Activated effector memory CD4-positive, alpha-beta T cell treated with Interleukin-2 at 50 U/mL for 16 hours (primary cell): ENCODE measurements around the gene TALDO1.
"Not testable (repeated sequence)": the region's sequence is repeated elsewhere in the genome, so short reads cannot be mapped to it uniquely, and the experiment has no call there.

Experiments used
- DNase-seq: peaks from one replicate; pipeline ENCODE4 v3.0.0-alpha.2; 2020

Gene TALDO1

DNA sequence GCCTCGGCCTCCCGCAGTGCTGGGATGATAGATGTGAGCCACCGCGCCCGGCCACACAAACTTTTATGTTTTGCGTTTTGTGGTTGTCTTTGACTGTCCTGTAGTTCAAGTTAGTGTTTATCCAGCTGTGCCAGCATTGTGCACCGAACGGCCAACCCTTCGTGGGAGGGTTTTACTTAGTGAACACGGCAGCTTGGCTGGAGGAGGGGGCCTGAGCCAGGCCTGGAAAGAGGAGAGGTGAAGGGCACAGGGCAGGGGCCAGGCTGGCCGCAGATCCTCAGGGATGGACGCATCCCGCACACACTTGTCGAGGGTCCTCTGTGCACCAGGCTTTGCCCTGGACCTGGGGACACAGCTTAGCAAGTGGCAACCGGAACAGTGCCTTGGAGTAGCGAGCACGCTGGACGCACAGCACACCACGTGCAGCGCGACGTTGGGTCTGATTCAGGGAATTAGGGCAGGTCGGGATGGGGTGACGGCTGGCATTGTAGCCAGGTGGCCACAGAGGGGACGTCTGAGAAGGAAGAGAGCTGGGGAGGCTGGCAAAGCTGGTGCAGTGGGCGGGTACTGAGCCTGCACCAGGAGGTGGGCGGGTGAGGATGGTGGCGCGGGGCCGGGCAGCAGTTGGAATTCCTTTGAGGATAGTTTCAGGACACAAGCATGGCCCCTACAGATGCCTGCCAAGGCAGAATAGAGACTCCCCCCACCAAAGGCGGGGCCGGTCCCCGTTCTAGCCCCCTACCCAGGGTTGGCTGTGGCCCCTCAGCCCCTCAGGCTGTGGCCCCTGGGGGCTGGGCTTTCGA, 27.8 kb upstream of the TALDO1 start:
- DNase-seq = no peak

DNA sequence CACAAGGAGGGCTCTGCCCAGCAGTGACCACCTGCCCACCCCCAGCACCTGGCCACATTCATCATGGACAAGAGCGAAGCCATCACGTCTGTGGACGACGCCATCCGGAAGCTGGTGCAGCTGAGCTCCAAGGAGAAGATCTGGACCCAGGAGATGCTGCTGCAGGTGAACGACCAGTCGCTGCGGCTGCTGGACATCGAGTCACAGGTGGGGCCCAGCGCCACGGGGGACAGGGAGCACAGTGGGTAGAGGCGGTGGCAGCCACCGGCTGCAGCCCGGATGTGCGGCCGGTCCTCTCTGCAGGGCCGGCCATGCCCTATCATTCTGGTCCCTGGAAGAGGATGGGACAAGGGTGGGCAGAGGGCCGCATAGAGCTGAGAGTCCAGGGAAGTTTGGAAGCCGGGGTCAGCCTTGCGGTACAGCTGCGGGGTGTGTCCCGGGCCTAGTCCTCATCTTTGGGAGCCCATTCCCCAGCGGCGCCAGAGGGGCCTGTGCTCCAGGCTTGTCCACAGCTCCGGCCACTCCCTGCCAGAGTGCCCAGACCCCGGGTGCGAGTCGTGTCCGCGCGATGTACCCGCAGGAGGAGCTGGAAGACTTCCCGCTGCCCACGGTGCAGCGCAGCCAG, 27.1 kb upstream of the TALDO1 start:
- no peak for DNase-seq

- no peak for DNase-seq
Observed at GRCh38 chr11:720642-721246, 26.5 kb upstream of the TALDO1 start.

- DNase-seq = no peak
Observed at GRCh38 chr11:721247-721740, 26.0 kb upstream of the TALDO1 start.

DNA sequence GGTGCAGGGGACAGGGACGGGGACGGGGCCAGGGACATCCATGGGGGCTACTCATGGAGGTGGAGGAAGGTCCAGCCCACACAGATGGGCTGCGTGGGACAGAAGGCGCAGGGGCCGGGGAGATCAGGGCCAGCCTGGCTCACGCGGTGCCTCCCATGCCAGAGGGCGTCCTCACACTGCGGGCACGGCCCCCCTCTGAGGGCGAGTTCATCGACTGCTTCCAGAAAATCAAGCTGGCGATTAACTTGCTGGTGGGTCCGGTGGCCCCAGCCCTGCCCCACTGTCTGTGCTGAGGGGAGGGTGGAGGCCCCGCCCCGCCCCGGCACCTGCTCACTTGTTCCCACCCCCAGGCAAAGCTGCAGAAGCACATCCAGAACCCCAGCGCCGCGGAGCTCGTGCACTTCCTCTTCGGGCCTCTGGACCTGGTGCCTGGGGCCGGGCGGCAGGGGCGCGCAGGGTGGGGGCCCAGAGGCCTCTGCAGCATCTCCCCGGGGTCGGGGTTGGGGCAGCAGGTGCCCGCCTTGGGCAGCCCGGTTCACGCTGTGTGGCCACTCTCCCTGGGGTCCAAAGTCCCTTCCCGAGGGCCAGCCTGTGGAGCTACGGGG, 25.4 kb upstream of the TALDO1 start:
- peak; percentile 48 for DNase-seq

DNA sequence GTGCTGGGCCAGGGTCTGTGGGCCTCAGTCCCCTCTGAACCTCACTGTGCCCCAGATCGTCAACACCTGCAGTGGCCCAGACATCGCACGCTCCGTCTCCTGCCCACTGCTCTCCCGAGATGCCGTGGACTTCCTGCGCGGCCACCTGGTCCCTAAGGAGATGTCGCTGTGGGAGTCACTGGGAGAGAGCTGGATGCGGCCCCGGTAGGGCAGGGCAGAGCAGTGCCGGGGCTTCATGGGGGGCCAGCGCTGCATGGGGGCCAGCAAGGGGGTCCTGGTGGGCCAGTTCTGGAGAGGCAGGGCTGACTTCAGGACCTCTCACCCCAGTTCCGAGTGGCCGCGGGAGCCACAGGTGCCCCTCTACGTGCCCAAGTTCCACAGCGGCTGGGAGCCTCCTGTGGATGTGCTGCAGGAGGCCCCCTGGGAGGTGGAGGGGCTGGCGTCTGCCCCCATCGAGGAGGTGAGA, 24.9 kb upstream of the TALDO1 start:
- no peak for DNase-seq

DNA sequence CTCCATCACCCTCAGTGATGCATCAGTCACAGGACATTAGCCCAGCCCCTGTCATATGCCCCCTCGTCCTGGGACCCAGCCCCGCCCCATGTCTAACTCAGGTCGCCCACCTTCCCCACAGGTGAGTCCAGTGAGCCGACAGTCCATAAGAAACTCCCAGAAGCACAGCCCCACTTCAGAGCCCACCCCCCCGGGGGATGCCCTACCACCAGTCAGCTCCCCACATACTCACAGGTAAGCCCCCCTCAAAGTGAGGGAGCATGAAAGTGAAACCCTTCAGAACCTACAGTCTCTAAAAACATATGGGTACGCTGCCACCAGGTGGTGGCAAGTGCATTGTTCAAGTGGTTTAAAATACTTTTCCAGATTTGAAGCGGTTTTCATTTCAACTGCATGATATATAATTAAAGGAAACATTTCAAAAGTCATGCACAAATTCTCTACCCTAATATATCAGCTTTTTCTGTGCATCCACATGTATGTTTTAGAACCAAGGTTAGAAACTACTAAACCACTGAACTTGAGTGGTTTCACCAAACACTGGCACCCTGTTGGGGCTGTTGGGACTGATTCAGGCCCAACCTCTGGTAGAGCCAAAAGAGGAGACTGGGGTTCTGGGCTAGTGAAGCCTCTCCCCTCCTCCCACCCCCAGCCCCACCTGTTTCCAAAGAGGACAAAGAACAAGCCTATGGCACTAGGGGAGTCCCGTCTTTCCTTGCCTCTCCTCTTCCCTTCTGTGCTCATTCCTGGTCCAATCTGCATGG, 24.0 kb upstream of the TALDO1 start:
- DNase-seq = no peak

GRCh38 chr11:724049-724777, 23.1 kb upstream of the TALDO1 start:
- no peak for DNase-seq

GRCh38 chr11:724778-725386, 22.4 kb upstream of the TALDO1 start:
- no peak for DNase-seq

DNA sequence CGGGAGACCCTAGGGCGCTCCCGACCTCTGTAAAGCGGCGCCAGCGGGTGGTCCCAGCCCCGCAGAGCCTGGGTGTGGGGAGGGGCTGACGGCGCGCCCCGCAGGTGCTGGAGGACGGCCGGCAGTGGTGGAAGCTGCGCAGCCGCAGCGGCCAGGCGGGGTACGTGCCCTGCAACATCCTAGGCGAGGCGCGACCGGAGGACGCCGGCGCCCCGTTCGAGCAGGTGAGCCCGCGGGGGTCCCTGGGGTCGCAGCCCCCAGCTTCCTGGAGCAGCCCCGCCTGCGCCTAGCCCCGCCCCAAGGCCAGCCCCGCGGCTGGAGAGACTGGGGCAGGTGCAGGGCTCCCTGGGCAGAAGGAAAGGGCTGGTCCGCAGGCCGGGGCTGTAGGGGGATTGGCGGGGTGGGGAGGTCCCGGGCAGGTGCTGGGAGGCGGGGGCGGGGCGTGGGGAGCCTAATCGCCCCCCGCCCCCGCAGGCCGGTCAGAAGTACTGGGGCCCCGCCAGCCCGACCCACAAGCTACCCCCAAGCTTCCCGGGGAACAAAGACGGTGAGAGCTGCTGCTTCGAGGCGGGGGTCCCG, 21.6 kb upstream of the TALDO1 start:
- no peak for DNase-seq

DNA sequence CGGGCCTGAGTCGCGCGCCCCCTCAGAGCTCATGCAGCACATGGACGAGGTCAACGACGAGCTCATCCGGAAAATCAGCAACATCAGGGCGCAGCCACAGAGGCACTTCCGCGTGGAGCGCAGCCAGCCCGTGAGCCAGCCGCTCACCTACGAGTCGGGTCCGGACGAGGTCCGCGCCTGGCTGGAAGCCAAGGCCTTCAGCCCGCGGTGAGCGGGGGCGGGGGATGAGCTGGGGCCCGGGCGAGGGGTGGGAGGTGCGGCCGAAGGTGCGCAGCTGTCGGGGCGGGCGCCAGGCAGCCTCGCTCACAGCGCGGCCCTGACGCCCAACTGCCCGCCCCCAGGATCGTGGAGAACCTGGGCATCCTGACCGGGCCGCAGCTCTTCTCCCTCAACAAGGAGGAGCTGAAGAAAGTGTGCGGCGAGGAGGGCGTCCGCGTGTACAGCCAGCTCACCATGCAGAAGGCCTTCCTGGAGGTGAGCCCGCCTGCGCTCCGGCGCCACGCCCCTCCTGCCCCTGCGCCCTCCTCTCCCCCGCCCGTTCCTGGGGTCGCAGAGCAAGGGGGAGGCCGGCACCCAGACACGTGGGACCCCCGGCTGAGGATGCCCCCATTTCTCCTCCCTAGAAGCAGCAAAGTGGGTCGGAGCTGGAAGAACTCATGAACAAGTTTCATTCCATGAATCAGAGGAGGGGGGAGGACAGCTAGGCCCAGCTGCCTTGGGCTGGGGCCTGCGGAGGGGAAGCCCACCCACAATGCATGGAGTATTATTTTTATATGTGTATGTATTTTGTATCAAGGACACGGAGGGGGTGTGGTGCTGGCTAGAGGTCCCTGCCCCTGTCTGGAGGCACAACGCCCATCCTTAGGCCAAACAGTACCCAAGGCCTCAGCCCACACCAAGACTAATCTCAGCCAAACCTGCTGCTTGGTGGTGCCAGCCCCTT, 20.7 kb upstream of the TALDO1 start:
- DNase-seq = peak; percentile 46

DNA sequence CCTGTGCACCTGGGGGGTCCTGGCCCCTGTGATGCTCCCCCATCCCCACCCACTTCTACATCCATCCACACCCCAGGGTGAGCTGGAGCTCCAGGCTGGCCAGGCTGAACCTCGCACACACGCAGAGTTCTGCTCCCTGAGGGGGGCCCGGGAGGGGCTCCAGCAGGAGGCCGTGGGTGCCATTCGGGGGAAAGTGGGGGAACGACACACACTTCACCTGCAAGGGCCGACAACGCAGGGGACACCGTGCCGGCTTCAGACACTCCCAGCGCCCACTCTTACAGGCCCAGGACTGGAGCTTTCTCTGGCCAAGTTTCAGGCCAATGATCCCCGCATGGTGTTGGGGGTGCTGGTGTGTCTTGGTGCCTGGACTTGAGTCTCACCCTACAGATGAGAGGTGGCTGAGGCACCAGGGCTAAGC, 20.0 kb upstream of the TALDO1 start:
- DNase-seq = no peak

GRCh38 chr11:727859-728748, 19.2 kb upstream of the TALDO1 start:
- DNase-seq = peak; percentile 73

- DNase-seq = no peak
Observed at GRCh38 chr11:728901-729491, 18.3 kb upstream of the TALDO1 start.

GRCh38 chr11:729492-730074, 17.7 kb upstream of the TALDO1 start:
- no peak for DNase-seq

DNA sequence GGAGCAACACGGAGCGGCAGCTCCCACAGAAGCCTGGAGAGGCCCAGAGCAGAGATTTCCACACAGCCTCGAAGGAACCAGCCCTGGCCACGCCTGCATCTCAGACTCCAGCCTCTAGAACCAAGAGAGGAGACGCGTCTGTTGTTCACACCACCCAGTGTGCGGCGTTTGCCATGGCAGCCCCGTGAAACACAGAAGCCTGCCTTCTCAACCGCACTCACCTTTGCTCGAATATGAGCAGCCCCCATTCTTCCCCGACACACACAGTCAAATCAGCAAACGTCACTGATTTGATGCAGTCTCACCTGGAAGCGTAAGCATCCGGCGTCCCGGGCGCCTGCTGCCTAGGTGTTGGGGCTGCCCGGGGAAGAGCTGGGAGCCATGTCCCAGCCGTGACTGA, 14.2 kb upstream of the TALDO1 start:
- DNase-seq = no peak

DNA sequence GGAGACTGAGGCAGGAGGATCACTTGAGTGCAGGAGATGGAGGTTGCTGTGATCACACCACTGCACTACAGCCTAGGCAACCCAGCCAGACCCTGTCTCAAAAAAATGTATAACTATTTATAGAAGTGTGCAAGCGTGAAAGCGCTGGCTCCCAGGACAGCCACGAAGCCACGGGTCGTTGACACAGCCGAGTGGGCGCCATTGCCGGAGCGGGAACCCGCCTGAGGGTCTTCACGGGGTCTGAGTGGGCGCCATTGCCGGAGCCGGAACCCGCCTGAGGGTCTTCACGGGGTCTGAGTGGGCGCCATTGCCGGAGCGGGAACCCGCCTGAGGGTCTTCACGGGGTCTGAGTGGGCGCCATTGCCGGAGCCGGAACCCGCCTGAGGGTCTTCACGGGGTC, 12.7 kb upstream of the TALDO1 start:
- not testable (repeated sequence) for DNase-seq

- no peak for DNase-seq
Observed at GRCh38 chr11:737366-737765, 9.9 kb upstream of the TALDO1 start.
